Measurements from ENCODE around the gene ZNRF3. TPM values are rescaled to one million over a fixed set of nuclear protein-coding genes. Genes with fewer than 3 reads are reported as not detected.
"Not testable (repeated sequence)": the region's sequence is repeated elsewhere in the genome, so short reads cannot be mapped to it uniquely, and the experiment has no call there.

Gene ZNRF3
- polyA plus RNA-seq, 1 experiment: 1.4 TPM

GRCh38 chr22:29080106-29080975 is 197.0 kb downstream of the ZNRF3 start:
- TF ChIP-seq CTCF (IDR thresholded peaks at IDR 0.05; ENCODE audit: low read depth, low read length): no peak
- ChIA-PET POLR2A (interaction anchor here (0.6 kb wide), 1 partner anchor 28 kb away, joined by 3 read pairs; no protein-coding TSS in a partner anchor), CTCF (no interaction called here)
- Histone ChIP-seq H3K27me3 (ENCODE audit: control insufficient read depth, insufficient read depth, low read length) (no peaks in the 10 kb centered on the region), H3K9me3 (ENCODE audit: control insufficient read depth, insufficient read depth, low read length) (no peaks in the 10 kb centered on the region), H3K4me3 (ENCODE audit: low read depth, low read length) (no peak overlapping the region), H3K27ac (ENCODE audit: low read depth, low read length) (no peak overlapping the region)
- no peak for DNase-seq (ENCODE audit: low read depth, low spot score)

- no peak for DNase-seq (ENCODE audit: low read depth, low spot score)
- Histone ChIP-seq H3K9me3 (ENCODE audit: control insufficient read depth, insufficient read depth, low read length) (no peaks in the 10 kb centered on the region), H3K27ac (ENCODE audit: low read depth, low read length) (no peak overlapping the region), H3K4me3 (ENCODE audit: low read depth, low read length) (no peak overlapping the region), H3K27me3 (ENCODE audit: control insufficient read depth, insufficient read depth, low read length) (no peaks in the 10 kb centered on the region)
- CTCF ChIA-PET: interaction anchor here (0.5 to 1.3 kb wide), 2 partner anchors 70 to 72 kb away, joined by 3 to 7 read pairs; no protein-coding TSS in a partner anchor
- POLR2A ChIA-PET: no interaction called here
- no peak for TF ChIP-seq CTCF (IDR thresholded peaks at IDR 0.05; ENCODE audit: low read depth, low read length)
Observed at GRCh38 chr22:29081517-29082236, 198.3 kb downstream of the ZNRF3 start.

GRCh38 chr22:29082826-29083545 is 199.6 kb downstream of the ZNRF3 start:
- DNase-seq (ENCODE audit: low read depth, low spot score): no peak
- TF ChIP-seq CTCF (IDR thresholded peaks at IDR 0.05; ENCODE audit: low read depth, low read length): no peak
- Histone ChIP-seq H3K4me3 (ENCODE audit: low read depth, low read length) (no peak overlapping the region), H3K27me3 (ENCODE audit: control insufficient read depth, insufficient read depth, low read length) (no peaks in the 10 kb centered on the region), H3K9me3 (ENCODE audit: control insufficient read depth, insufficient read depth, low read length) (no peaks in the 10 kb centered on the region), H3K27ac (ENCODE audit: low read depth, low read length) (no peak overlapping the region)
- POLR2A ChIA-PET: no interaction called here
- CTCF ChIA-PET: interaction anchor here (1.3 kb wide), 1 partner anchor 71 kb away, joined by 7 read pairs; no protein-coding TSS in a partner anchor

GRCh38 chr22:29083576-29083932 is 200.2 kb downstream of the ZNRF3 start:
- H3K9me3 ChIP-seq (ENCODE audit: control insufficient read depth, insufficient read depth, low read length); H3K27me3 ChIP-seq (ENCODE audit: control insufficient read depth, insufficient read depth, low read length); H3K4me3 ChIP-seq (ENCODE audit: low read depth, low read length); POLR2A ChIA-PET; DNase-seq (ENCODE audit: low read depth, low spot score); CTCF ChIA-PET; H3K27ac ChIP-seq (ENCODE audit: low read depth, low read length): not testable (repeated sequence)

GRCh38 chr22:29083933-29084591 is 200.7 kb downstream of the ZNRF3 start:
- ChIA-PET POLR2A (no interaction called here), CTCF (interaction anchor here (0.9 kb wide), 1 partner anchor 11 kb away, joined by 3 read pairs; no protein-coding TSS in a partner anchor)
- Histone ChIP-seq H3K4me3 (ENCODE audit: low read depth, low read length) (no peak overlapping the region), H3K27me3 (ENCODE audit: control insufficient read depth, insufficient read depth, low read length) (peaks cover 2% of the 10 kb centered on the region), H3K9me3 (ENCODE audit: control insufficient read depth, insufficient read depth, low read length) (no peaks in the 10 kb centered on the region), H3K27ac (ENCODE audit: low read depth, low read length) (no peak overlapping the region)
- no peak for DNase-seq (ENCODE audit: low read depth, low spot score)
- no peak for TF ChIP-seq CTCF (IDR thresholded peaks at IDR 0.05; ENCODE audit: low read depth, low read length)
